ENCODE results near the gene SPTBN4. TPM values are rescaled to one million over a fixed set of nuclear protein-coding genes. Genes with fewer than 3 reads are reported as not detected.

The SPTBN4 gene
- total RNA-seq, 6 experiments from 2014 or later = 0.17 to 0.96 (median 0.54) TPM

- peaks cover 8% of the 10 kb centered on the region for H3K27me3 Mint-ChIP-seq (ENCODE audit: insufficient read depth)
- DNase-seq = peak; percentile 47
Measured at GRCh38 chr19:40594657-40595091, 127.9 kb downstream of the SPTBN4 start.

GRCh38 chr19:40596608-40597328 is 130.0 kb downstream of the SPTBN4 start:
- H3K4me3 Mint-ChIP-seq = no peak overlapping the region
- H3K4me1 Mint-ChIP-seq (ENCODE audit: low read depth) = peaks cover 44% of the 10 kb centered on the region
- H3K27ac Mint-ChIP-seq = no peak overlapping the region
- DNase-seq = peak; percentile 34
- no peaks in the 10 kb centered on the region; the same call in 1 of the 2 replicates for H3K9me3 Mint-ChIP-seq
- H3K36me3 Mint-ChIP-seq (ENCODE audit: low read depth) = peaks cover 5% of the 10 kb centered on the region
- H3K27me3 Mint-ChIP-seq (ENCODE audit: insufficient read depth) = peaks cover 16% of the 10 kb centered on the region
- no peak for TF ChIP-seq CTCF (IDR thresholded peaks at IDR 0.05)

More at GRCh38 chr19:40594657-40595091, 127.9 kb downstream of the SPTBN4 start:
- H3K27ac Mint-ChIP-seq = peak overlapping the region; percentile 69; the same call in 1 of the 2 replicates
- no peak for TF ChIP-seq CTCF (IDR thresholded peaks at IDR 0.05)
- peaks cover 35% of the 10 kb centered on the region for H3K4me1 Mint-ChIP-seq (ENCODE audit: low read depth)
- peak overlapping the region; percentile 59 for H3K4me3 Mint-ChIP-seq
- H3K9me3 Mint-ChIP-seq = no peaks in the 10 kb centered on the region; the same call in 1 of the 2 replicates
- H3K36me3 Mint-ChIP-seq (ENCODE audit: low read depth) = peaks cover 12% of the 10 kb centered on the region

- H3K9me3 Mint-ChIP-seq = no peaks in the 10 kb centered on the region
- DNase-seq = no peak
- H3K4me1 Mint-ChIP-seq (ENCODE audit: low read depth) = peaks cover 48% of the 10 kb centered on the region
- peaks cover 18% of the 10 kb centered on the region for H3K27me3 Mint-ChIP-seq (ENCODE audit: insufficient read depth)
- TF ChIP-seq CTCF (IDR thresholded peaks at IDR 0.05) = no peak
- H3K27ac Mint-ChIP-seq = peak overlapping the region; percentile 26; the same call in 1 of the 2 replicates
- H3K36me3 Mint-ChIP-seq (ENCODE audit: low read depth) = no peaks in the 10 kb centered on the region
- H3K4me3 Mint-ChIP-seq = peak overlapping the region; percentile 81
Measured at GRCh38 chr19:40597329-40597838, 130.6 kb downstream of the SPTBN4 start.

- Mint-ChIP-seq H3K27ac (no peak overlapping the region), H3K27me3 (ENCODE audit: insufficient read depth) (peaks cover 17% of the 10 kb centered on the region), H3K36me3 (ENCODE audit: low read depth) (no peaks in the 10 kb centered on the region), H3K9me3 (no peaks in the 10 kb centered on the region), H3K4me3 (peak overlapping the region; percentile 80), H3K4me1 (ENCODE audit: low read depth) (peaks cover 58% of the 10 kb centered on the region)
- TF ChIP-seq CTCF (IDR thresholded peaks at IDR 0.05) = peak; percentile 98
- DNase-seq = peak; percentile 69
Measured at GRCh38 chr19:40598121-40598917, 131.5 kb downstream of the SPTBN4 start.

- no peak for DNase-seq
- H3K36me3 Mint-ChIP-seq (ENCODE audit: low read depth) = no peaks in the 10 kb centered on the region
- H3K4me1 Mint-ChIP-seq (ENCODE audit: low read depth) = peaks cover 62% of the 10 kb centered on the region
- H3K9me3 Mint-ChIP-seq = no peaks in the 10 kb centered on the region
- no peak overlapping the region; the same call in 1 of the 2 replicates for H3K4me3 Mint-ChIP-seq
- H3K27me3 Mint-ChIP-seq (ENCODE audit: insufficient read depth) = peaks cover 16% of the 10 kb centered on the region
- H3K27ac Mint-ChIP-seq = no peak overlapping the region
- peak; percentile 30 for TF ChIP-seq CTCF (IDR thresholded peaks at IDR 0.05)
Measured at GRCh38 chr19:40598918-40599307, 132.1 kb downstream of the SPTBN4 start.

Measured in HFFc6 (cell line).